HG03280 (cell line): ENCODE results near the gene ALDH4A1.

Source experiments
- ATAC-seq: cut with Tn5 transposase; IDR thresholded peaks from one replicate; pipeline ENCODE4 v1.9.1; 2021; ENCODE audit warnings: mild to moderate bottlenecking, moderate library complexity; ENCODE audit not compliant: unreplicated experiment

ALDH4A1 gene

DNA sequence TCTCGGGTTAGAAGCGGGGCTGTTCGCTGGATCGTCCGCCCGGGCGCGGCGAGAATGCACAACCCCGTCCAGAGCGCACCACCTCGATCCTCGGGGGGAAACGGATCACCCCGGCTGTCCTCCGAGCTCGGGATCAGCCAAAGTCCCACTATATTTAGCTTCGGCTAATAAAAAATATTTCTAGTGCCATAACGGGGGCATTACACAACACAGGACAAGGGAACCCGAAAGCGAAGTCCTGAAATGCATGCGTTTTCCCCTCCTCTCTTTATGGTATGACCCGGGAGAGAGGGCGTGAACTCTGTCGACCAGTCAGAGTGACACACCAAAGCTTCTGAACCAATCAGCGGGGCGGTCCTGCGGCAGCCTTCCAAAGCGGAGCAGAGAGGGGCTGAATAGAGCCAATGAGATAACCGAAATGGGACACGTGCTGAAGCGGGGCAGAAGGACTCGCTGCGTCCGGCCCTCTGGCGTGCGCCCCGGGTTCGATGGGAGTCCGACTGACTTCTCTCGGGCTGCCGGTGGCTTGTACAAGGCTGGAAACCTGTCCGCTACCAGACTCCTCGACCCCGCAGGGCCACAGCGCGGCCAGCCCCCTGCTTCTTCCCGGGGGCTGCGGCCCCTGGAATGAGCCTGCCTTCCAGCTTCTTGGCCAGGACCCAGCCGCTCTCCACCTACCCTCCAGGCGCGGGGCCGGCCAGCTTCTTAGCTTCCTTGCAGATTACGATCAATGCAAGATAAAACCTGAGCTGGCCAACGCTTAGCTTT is at the start of gene ALDH4A1:
TSS of gene ALDH4A1 (minus strand) at position 33 of the 768 bp plus-strand sequence. CDS start at position 1, 32 bp downstream.
- ATAC-seq = peak; percentile 98

GRCh38 chr1:18951818-18952391 is 49.5 kb upstream of the ALDH4A1 start:
- peak; percentile 38 for ATAC-seq

DNA sequence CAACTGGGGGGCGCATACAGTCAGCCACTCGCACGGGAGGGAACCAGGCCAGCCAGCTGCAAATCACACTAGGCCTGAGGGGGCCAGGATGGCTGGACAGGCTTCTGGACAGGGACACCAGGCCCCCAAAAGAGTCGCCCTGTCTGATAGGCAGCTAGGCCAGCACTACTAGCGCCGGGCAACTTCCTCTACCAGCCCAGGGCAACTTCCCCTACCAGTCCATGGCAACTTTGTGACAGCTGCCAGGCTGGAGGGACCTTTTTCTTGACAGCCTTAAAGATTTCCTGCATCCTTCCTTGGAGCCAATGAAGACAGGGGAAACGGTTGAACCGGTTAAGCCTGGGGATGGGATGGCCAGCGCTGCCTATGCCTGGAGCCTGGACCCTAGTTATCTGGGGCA is 49.1 kb upstream of the ALDH4A1 start:
- ATAC-seq = no peak

- no peak for ATAC-seq
Measured at GRCh38 chr1:18950401-18951026, 48.2 kb upstream of the ALDH4A1 start.

DNA sequence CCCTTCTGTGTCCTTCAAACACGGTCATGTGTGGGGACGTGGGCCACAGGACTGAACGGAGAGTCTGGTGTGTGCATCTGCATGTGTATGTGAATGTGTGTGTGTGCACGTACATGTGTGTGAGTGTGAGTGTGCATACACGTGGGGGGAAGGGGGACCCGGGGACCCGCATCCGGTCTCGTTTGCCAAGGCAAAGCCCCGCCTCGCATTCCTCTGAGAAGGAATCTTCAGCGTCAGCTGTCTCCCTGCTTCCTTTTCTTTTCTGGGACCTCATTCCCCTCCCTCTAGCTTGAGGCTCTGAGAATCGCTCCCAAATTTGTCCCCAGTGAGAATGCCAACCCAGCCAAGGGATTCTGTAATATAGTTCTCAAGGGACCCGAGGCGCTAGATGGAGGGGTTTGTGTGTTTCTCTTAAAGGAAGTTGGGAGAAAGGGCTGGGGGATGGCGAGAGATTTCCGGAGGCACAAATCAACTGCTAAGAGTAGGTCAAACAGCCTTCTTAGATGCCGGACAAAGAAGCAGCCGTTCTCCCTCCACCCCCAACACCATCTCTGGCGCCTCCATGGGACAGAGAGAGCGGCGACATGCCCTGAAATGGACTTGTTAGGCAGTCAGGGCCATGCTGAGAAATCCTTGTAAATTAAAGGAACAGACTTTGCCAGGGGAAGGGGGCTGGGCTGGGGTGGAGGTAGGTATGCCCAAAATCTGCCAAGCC is 47.5 kb upstream of the ALDH4A1 start:
- ATAC-seq = no peak

DNA sequence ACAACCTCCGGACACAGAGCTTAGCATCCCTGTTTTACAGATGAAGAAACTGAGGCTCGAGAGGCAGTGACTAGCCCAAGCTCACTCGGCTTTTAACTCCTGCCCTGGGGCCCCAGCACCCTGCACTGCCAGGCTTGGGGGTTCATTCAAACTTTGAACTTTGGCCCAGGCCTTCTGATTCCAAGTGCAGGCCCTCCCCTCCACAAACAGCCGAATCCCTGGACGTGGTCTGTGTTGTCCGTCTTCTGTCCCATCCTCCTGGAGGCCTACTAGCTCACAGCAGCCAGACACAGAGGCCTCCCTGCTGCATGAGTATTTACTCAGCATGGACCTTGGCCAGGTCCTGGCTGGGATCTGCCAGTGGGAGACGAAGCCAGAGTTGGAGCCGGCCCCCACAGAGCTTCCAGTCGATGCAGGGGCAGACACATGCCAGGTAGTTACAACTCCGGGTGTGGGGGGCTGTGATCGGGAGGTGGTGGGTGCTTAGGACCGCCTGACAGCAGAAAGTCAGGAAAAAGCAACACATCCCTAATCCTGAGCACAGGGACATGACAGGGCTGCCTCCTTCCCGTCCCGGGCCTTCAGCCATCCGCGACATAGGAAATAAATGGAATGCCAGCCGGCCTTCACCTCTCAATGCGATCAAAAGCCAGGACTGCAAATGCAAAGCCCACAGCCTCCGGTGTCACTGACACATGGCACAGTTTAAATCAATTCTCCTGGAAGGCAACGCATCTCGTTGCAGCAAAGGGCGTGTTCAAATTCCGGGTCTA is 46.7 kb upstream of the ALDH4A1 start:
- no peak for ATAC-seq

- no peak for ATAC-seq
Measured at GRCh38 chr1:18948048-18948912, 45.9 kb upstream of the ALDH4A1 start.

GRCh38 chr1:18947570-18947969 is 45.2 kb upstream of the ALDH4A1 start:
- ATAC-seq = no peak

- ATAC-seq = no peak
Measured at GRCh38 chr1:18946550-18947381, 44.4 kb upstream of the ALDH4A1 start.

GRCh38 chr1:18945401-18945849 is 43.1 kb upstream of the ALDH4A1 start:
- ATAC-seq = no peak

GRCh38 chr1:18944810-18945209 is 42.5 kb upstream of the ALDH4A1 start:
- no peak for ATAC-seq

DNA sequence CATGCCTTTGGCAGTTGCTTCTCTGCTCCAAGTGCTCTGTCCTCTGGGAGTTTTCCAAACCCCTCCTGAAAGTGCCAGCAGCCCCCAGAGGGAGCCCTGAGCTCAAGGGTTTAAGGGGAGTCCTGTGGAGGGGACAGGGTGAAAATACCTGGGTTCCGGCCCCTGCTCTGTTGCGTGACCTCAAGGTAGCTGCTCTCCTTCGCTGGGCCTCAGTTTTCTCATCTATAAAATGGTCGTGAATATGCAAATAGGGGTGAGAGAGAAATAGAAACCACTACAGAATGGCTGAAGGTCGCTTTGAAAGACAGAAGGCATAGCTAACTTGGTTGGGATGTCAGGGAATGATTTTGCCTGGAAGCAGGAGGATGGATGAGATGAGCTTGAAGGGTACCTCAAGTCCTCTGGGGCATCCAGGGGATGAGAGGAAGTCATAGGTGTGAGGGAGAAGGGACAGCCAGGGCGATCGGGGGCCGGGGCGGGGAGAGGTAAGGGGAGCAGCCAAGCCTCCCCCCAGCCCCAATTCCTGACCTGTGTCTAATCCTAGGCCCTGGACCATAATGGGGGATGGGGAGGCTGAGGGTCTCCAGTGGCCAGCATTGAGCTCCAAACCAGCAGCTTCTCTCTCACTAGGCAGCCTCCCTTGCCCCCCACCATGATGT is 41.7 kb upstream of the ALDH4A1 start:
- ATAC-seq = no peak

DNA sequence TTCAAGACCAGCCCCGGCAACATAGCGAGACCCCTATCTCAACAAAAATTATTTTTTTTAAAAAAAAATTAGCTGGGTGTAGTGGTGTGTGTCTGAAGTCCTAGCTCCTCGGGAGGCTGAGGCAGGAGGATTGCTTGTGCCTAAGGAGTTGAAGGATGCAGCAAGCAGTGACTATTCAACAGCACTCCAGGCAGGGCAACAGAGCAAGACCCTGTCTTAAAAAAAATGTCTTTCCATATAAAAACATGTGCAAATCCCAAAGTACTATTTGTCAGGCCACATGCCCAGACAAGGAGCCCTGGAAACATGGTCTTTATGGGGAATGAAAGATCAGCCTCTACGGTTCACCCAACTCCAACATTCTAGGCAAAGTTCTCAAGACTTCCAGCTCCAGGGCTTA is 40.8 kb upstream of the ALDH4A1 start:
- no peak for ATAC-seq

DNA sequence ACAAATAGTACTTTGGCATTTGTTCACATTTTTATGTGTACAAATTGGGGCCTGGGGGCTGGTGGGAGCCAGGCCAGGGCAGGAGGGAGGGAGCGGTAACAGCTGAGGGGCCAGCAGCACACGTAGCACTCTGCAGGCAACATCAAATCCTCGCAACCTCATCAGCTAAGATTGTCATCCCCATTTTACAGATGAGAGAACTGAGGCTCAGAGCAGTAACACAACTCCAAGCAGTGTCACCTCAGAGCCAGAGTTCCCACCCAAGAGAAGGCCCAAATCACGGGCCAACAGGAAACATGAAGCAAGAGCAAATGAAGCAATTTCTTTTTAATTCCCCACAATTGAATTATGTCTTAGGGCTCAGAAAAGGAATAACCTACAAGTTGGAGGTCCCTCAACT is 40.0 kb upstream of the ALDH4A1 start:
- no peak for ATAC-seq

- no peak for ATAC-seq
Measured at GRCh38 chr1:18941221-18942141, 39.1 kb upstream of the ALDH4A1 start.

DNA sequence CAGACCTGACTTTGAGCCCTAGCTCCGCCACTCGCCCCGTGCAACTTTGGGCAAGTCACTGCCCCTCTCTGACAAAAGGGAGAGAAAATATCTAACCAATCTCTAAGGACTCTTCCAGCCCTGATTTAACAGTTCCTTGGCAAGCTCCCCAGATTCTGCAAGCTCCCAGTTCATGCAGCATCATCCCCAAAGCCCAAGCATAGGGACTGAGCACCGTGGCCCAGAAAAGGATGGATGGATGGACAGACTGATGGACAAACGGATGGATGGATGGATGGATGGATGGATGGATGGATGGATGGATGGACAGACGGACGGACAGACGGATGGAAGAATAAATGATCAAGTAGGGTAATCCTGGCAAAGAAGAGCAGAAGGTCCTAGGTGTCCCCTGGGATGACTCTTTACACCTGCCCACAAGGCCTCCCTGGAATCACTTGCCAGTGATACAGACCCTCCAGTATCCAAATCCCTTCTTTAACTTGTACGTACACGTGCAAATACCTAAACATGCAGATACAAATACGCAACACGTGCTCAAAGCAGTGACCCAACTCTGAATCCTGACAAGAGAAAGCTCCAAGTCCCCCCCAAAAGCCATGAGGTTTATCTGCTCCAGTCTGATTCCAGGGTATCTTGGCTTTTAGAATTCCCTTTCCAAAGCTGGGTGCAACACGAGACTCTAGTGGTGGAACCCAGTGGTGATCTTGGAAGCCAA is 38.1 kb upstream of the ALDH4A1 start:
- no peak for ATAC-seq
